Measurements from ENCODE around the gene PBXIP1. TPM values are rescaled to one million over a fixed set of nuclear protein-coding genes. Genes with fewer than 3 reads are reported as not detected.

PBXIP1 gene
- total RNA-seq, 1 experiment from 2014 or later: 24.0 TPM

DNA sequence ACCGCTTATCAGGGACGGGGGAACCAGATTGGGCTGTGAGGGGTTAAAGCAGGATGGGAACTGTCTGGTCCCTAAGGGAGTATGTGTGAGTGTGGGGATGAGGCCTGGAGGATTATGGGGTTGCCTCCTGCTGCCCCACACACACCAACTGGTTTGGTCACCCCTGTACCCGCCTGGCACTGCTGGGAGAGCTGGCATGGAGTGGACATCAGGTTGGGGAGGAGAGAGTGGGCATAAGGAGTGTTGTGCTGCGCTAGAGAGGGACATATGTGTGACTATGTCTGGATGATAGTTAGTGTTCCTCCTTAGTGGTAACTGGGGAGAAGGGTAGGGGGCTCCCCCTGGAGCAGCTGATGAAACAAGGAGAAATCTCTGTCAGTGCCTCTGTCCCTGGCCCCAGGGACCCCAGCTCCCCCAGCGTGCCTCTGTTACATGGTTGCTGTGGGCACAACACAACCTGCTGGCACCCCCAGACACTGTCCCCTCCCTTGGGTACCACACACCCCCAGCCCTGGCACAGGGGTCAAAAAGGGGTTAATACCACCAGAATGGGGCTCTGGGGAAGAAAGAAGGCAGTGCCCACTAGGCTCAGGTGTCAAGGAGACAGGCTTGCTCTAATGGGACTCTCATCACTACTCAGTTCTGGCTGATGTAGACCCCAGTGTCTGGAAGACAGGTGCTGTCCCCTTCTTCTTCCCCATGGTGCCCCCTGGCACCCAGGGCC, 48.6 kb upstream of the PBXIP1 start:
- Mint-ChIP-seq H3K4me1 (ENCODE audit: low read depth, unreplicated experiment) (peaks cover 18% of the 10 kb centered on the region), H3K9me3 (ENCODE audit: unreplicated experiment) (no peaks in the 10 kb centered on the region), H3K27me3 (ENCODE audit: insufficient read depth, unreplicated experiment) (no peaks in the 10 kb centered on the region), H3K27ac (ENCODE audit: unreplicated experiment) (peak overlapping the region; percentile 88), H3K36me3 (ENCODE audit: insufficient read depth, unreplicated experiment) (peaks cover 47% of the 10 kb centered on the region), H3K4me3 (ENCODE audit: unreplicated experiment) (peak overlapping the region; percentile 96)
- BruUV-seq (replicated peaks): TSS peak; percentile 5
- Histone ChIP-seq H3K4me1 (peaks cover 45% of the 10 kb centered on the region), H3K9me3 (no peaks in the 10 kb centered on the region), H3K4me3 (ENCODE audit: low read depth, low read length) (peak overlapping the region; percentile 98), H3K36me3 (ENCODE audit: control insufficient read depth, insufficient read depth, low read length) (peaks cover 4% of the 10 kb centered on the region), H3K27me3 (replicated peaks; ENCODE audit: control insufficient read depth, insufficient read depth, low read length) (no peaks in the 10 kb centered on the region)
- TF ChIP-seq, protein P1, sequence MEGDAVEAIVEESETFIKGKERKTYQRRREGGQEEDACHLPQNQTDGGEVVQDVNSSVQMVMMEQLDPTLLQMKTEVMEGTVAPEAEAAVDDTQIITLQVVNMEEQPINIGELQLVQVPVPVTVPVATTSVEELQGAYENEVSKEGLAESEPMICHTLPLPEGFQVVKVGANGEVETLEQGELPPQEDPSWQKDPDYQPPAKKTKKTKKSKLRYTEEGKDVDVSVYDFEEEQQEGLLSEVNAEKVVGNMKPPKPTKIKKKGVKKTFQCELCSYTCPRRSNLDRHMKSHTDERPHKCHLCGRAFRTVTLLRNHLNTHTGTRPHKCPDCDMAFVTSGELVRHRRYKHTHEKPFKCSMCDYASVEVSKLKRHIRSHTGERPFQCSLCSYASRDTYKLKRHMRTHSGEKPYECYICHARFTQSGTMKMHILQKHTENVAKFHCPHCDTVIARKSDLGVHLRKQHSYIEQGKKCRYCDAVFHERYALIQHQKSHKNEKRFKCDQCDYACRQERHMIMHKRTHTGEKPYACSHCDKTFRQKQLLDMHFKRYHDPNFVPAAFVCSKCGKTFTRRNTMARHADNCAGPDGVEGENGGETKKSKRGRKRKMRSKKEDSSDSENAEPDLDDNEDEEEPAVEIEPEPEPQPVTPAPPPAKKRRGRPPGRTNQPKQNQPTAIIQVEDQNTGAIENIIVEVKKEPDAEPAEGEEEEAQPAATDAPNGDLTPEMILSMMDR (IDR thresholded peaks at IDR 0.05; ENCODE audit: insufficient read depth in 1 of 2, low read depth in 1 of 2, low read length in 1 of 2, severe bottlenecking in 1 of 2, unreplicated experiment in 1 of 2): no peak
- ChIA-PET CTCF (interaction anchor here (3.2 kb wide), 1 partner anchor 13 kb away, joined by 16 read pairs; no protein-coding TSS in a partner anchor), POLR2A (no interaction called here)
- DNase-seq: no peak
- intact Hi-C loops (cut with micrococcal nuclease; ENCODE audit: unreplicated experiment): loop anchor here (5.0 kb wide), 2 partner anchors 78 to 123 kb away; partner anchors contain the start of gene EFNA1

DNA sequence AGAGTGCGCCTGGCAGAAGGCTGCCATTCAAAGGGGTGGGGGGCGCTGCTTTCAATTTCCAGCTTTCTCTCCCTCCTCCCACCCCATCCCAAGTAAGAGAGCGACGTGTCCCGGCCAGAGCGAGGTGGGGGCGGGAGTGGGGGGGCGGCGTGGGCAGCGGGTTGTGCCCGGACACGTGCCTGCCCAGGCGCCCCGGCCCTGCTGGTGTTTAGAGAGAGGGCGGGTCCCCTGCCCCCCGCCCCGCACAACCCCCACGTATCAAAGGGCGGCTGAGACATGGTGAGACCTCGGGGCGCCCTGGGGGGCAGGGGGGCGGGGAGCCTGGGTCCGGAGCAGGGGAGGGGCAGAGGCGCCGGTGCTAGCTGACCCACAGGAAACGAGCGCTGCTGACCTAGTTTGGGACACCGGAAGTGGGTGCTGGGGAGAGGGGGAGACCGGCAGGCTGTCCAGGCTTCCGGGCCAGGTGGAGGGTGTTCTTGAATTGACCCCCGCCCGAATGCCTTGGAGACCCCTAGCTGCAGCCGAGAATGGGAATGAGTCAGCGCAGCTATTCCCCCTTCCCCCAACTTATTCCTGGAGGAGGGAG, 48.0 kb upstream of the PBXIP1 start:
- Histone ChIP-seq H3K9me3 (no peaks in the 10 kb centered on the region), H3K4me1 (peaks cover 43% of the 10 kb centered on the region), H3K4me3 (ENCODE audit: low read depth, low read length) (peak overlapping the region; percentile 98), H3K36me3 (ENCODE audit: control insufficient read depth, insufficient read depth, low read length) (peaks cover 4% of the 10 kb centered on the region), H3K27me3 (replicated peaks; ENCODE audit: control insufficient read depth, insufficient read depth, low read length) (no peaks in the 10 kb centered on the region)
- peak overlapping the region; percentile 88 for H3K27ac Mint-ChIP-seq (ENCODE audit: unreplicated experiment)
- peaks cover 49% of the 10 kb centered on the region for H3K36me3 Mint-ChIP-seq (ENCODE audit: insufficient read depth, unreplicated experiment)
- peak overlapping the region; percentile 96 for H3K4me3 Mint-ChIP-seq (ENCODE audit: unreplicated experiment)
- no peaks in the 10 kb centered on the region for H3K27me3 Mint-ChIP-seq (ENCODE audit: insufficient read depth, unreplicated experiment)
- ChIA-PET POLR2A (interaction anchor here (1.0 to 2.3 kb wide), 2 partner anchors 30 to 47 kb away, joined by 3 to 7 read pairs; no protein-coding TSS in a partner anchor), CTCF (interaction anchor here (0.5 to 3.2 kb wide), 3 partner anchors 14 to 23 kb away, joined by 5 to 16 read pairs (median 7); no protein-coding TSS in a partner anchor)
- BruUV-seq (replicated peaks): no TSS peak
- no peaks in the 10 kb centered on the region for H3K9me3 Mint-ChIP-seq (ENCODE audit: unreplicated experiment)
- intact Hi-C loops (cut with micrococcal nuclease; ENCODE audit: unreplicated experiment): loop anchor here (5.0 kb wide), 2 partner anchors 78 to 123 kb away; partner anchors contain the start of gene EFNA1
- peak; percentile 58 to 76 for DNase-seq
- TF ChIP-seq, protein P1 (IDR thresholded peaks at IDR 0.05; ENCODE audit: insufficient read depth in 1 of 2, low read depth in 1 of 2, low read length in 1 of 2, severe bottlenecking in 1 of 2, unreplicated experiment in 1 of 2): no peak
- H3K4me1 Mint-ChIP-seq (ENCODE audit: low read depth, unreplicated experiment): peaks cover 20% of the 10 kb centered on the region

DNA sequence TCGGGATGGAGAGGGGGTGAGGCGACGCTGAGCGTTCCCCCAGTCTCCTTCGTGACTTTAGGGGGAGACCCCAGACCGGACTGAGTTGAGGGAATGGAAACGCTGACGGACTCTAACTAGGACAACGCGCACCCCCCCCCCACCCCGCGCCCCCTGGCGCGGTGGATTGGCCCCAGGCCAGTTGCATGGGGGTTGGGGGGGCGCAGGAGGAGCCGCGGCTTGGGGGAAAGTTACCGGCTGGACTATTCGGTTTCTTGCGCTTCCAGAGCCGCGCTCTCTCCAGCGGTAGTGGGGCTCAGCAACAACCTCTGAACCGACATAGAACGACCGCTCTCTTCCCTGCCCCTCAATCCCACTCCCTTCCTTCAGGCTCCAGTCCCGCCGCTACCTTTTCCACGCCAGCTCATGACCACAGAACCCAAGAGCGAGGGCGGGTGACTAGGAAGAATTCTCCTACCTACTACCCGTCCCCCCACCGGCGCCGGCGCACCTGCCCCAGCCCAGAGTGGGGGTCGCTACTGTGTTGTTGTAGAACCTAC, 47.4 kb upstream of the PBXIP1 start:
- Histone ChIP-seq H3K9me3 (no peaks in the 10 kb centered on the region), H3K4me1 (peaks cover 39% of the 10 kb centered on the region), H3K27me3 (replicated peaks; ENCODE audit: control insufficient read depth, insufficient read depth, low read length) (no peaks in the 10 kb centered on the region), H3K36me3 (ENCODE audit: control insufficient read depth, insufficient read depth, low read length) (peaks cover 4% of the 10 kb centered on the region), H3K4me3 (ENCODE audit: low read depth, low read length) (peak overlapping the region; percentile 98)
- BruUV-seq (replicated peaks): no TSS peak
- intact Hi-C loops (cut with micrococcal nuclease; ENCODE audit: unreplicated experiment): loop anchor here (5.0 kb wide), 2 partner anchors 79 to 124 kb away; partner anchors contain the start of gene EFNA1
- peak in 1 of 2 experiments; percentile 42 for DNase-seq
- peak overlapping the region; percentile 88 for H3K27ac Mint-ChIP-seq (ENCODE audit: unreplicated experiment)
- no peaks in the 10 kb centered on the region for H3K9me3 Mint-ChIP-seq (ENCODE audit: unreplicated experiment)
- ChIA-PET CTCF (interaction anchor here (0.5 to 3.2 kb wide), 4 partner anchors 14 to 82 kb away, joined by 3 to 16 read pairs (median 4); no protein-coding TSS in a partner anchor), POLR2A (interaction anchor here (1.0 to 2.3 kb wide), 5 partner anchors 20 to 47 kb away, joined by 3 to 7 read pairs (median 5); partner anchors contain the start of gene FLAD1)
- TF ChIP-seq, protein P1 (IDR thresholded peaks at IDR 0.05; ENCODE audit: insufficient read depth in 1 of 2, low read depth in 1 of 2, low read length in 1 of 2, severe bottlenecking in 1 of 2, unreplicated experiment in 1 of 2): no peak
- H3K4me3 Mint-ChIP-seq (ENCODE audit: unreplicated experiment): peak overlapping the region; percentile 96
- H3K36me3 Mint-ChIP-seq (ENCODE audit: insufficient read depth, unreplicated experiment): peaks cover 47% of the 10 kb centered on the region
- H3K4me1 Mint-ChIP-seq (ENCODE audit: low read depth, unreplicated experiment): peaks cover 23% of the 10 kb centered on the region
- no peaks in the 10 kb centered on the region for H3K27me3 Mint-ChIP-seq (ENCODE audit: insufficient read depth, unreplicated experiment)
